ENCODE results near the gene CLSTN2.

Gene CLSTN2

GRCh38 chr3:140196970-140197369 is 262.0 kb downstream of the CLSTN2 start:
- DNase-seq = no peak

GRCh38 chr3:140198242-140198641 is 263.3 kb downstream of the CLSTN2 start:
- DNase-seq = no peak

GRCh38 chr3:140199008-140199407 is 264.0 kb downstream of the CLSTN2 start:
- DNase-seq = no peak

- no peak for DNase-seq
Observed at GRCh38 chr3:140199743-140200142, 264.8 kb downstream of the CLSTN2 start.

- no peak for DNase-seq
Observed at GRCh38 chr3:140203510-140203909, 268.5 kb downstream of the CLSTN2 start.

GRCh38 chr3:140204271-140204984 is 269.4 kb downstream of the CLSTN2 start:
- DNase-seq = no peak

GRCh38 chr3:140205598-140205997 is 270.6 kb downstream of the CLSTN2 start:
- DNase-seq = no peak

GRCh38 chr3:140206196-140207040 is 271.4 kb downstream of the CLSTN2 start:
- no peak for DNase-seq

GRCh38 chr3:140207541-140207940 is 272.6 kb downstream of the CLSTN2 start:
- DNase-seq = no peak

- DNase-seq = no peak
Observed at GRCh38 chr3:140216249-140216648, 281.3 kb downstream of the CLSTN2 start.

GRCh38 chr3:140219291-140219690 is 284.3 kb downstream of the CLSTN2 start:
- no peak for DNase-seq

- DNase-seq = no peak
Observed at GRCh38 chr3:140219923-140220452, 285.0 kb downstream of the CLSTN2 start.

- DNase-seq = no peak
Observed at GRCh38 chr3:140223197-140223596, 288.2 kb downstream of the CLSTN2 start.

GRCh38 chr3:140223631-140224030 is 288.6 kb downstream of the CLSTN2 start:
- no peak for DNase-seq

GRCh38 chr3:140224307-140224706 is 289.3 kb downstream of the CLSTN2 start:
- no peak for DNase-seq

GRCh38 chr3:140225996-140226395 is 291.0 kb downstream of the CLSTN2 start:
- no peak for DNase-seq

GRCh38 chr3:140233702-140234101 is 298.7 kb downstream of the CLSTN2 start:
- DNase-seq = no peak

- DNase-seq = no peak
Observed at GRCh38 chr3:140234256-140234655, 299.3 kb downstream of the CLSTN2 start.

GRCh38 chr3:140236836-140237501 is 302.0 kb downstream of the CLSTN2 start:
- DNase-seq = no peak

- DNase-seq = no peak
Observed at GRCh38 chr3:140238646-140239314, 303.8 kb downstream of the CLSTN2 start.

- no peak for DNase-seq
Observed at GRCh38 chr3:140242818-140243276, 307.9 kb downstream of the CLSTN2 start.

- DNase-seq = no peak
Observed at GRCh38 chr3:140243575-140243974, 308.6 kb downstream of the CLSTN2 start.

- no peak for DNase-seq
Observed at GRCh38 chr3:140244893-140245292, 309.9 kb downstream of the CLSTN2 start.
